NCI-H748 (cell line): ENCODE results near the gene GPR85.
"Not testable (repeated sequence)": the region's sequence is repeated elsewhere in the genome, so short reads cannot be mapped to it uniquely, and the experiment has no call there.

Source experiments
- DNase-seq: peaks from one replicate; lab custom pipeline; 2025; ENCODE audit not compliant: unreplicated experiment; lab: John Stamatoyannopoulos, UW

The GPR85 gene

GRCh38 chr7:113084496-113085172 lies 2.0 kb downstream of the GPR85 start:
- no peak for DNase-seq

DNA sequence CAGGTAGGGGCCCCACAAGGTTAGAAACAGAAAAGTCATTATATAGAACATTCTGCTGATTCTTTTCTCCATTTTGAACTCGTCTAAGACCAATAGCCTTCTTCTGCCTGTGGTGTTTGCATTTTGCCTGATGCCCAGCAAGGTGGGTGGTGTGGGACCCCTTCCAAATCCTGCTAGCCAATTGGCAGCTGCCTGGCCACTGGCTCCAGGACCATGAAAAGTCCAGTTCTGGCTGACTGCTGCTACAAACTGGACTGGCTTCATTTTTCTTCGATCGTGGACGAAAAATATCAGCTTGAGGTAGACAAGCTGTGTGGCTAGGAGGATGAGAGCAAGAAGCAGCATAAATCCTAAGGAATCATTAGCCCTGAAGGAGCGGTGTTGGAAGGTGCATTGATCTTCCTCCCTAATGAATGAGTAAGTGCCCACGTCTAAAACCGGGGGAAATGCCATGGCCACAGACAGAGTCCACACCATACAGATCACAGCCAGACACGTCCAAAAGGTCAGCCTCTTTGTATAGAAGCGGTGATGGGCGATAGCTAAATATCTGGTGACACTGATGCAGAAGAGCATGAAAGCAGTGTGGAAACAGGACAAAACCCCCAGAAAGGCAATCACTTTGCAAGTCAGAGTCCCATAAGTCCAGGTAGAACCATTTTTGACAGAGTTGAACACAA lies 2.7 kb downstream of the GPR85 start:
- no peak for DNase-seq

GRCh38 chr7:113083132-113083815 lies 3.4 kb downstream of the GPR85 start:
- peak; percentile 7 for DNase-seq

GRCh38 chr7:113078331-113078730 lies 8.3 kb downstream of the GPR85 start:
- DNase-seq, result no peak

GRCh38 chr7:113076703-113077102 lies 9.9 kb downstream of the GPR85 start:
- DNase-seq, result no peak

GRCh38 chr7:113071465-113071864 lies 15.2 kb downstream of the GPR85 start:
- no peak for DNase-seq

DNA sequence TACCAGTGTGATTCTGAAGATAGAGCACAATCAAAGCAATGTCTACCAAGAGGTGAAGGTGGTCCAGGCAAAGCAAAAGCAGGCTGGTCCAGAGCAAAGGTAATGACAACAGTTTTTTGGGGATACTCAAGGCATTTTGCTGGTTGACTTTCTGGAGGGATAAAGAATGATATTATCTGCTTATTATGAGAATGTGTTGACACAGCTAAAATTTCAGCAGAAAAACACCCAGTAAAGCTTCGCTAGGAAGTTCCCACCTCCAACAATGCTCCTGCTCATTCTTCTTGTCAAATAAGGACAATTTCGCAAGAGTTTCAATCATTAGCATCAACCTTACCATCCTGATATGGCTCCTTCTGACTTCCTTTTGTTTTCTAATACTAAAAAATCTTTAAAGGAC lies 24.1 kb downstream of the GPR85 start:
- DNase-seq, result no peak

- DNase-seq, result no peak
These were observed 26.5 kb downstream of the GPR85 start for GRCh38 chr7:113060100-113060499.

DNA sequence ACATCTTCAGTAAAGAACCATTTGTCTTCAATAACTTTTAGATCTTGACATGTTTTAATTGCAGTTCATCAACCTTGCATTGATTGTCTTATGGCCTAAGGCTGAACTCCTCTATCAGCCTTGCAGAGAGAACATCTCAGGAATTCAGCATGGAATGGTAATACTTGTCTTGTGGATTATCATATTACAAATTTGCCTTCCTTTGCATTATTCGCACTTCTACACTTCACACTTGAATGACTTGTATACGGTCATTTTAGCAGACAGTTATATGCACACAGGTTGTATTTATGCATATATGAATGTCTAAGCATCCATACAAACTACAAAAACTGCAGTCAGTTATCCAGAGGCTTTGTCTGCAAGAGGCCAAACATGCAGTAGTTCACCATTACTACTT lies 31.7 kb downstream of the GPR85 start:
- no peak for DNase-seq

GRCh38 chr7:113054272-113054671 lies 32.4 kb downstream of the GPR85 start:
- not testable (repeated sequence) for DNase-seq

DNA sequence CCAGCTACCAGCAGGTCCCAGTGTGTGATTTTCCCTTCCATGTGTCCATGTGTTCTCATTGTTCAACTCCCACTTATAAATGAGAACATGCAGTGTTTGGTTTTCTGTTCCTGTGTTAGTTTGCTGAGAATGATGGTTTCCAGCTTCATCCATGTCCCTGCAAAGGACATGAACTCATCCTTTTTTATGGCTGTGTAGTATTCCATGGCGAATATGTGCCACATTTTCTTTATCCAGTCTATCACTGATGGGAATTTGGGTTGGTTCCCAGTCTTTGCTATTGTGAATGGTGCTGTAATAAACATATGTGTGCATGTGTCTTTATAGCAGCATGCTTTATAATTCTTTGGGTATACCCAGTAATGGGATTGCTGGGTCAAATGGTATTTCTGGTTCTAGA lies 37.4 kb downstream of the GPR85 start:
- DNase-seq, result not testable (repeated sequence)

DNA sequence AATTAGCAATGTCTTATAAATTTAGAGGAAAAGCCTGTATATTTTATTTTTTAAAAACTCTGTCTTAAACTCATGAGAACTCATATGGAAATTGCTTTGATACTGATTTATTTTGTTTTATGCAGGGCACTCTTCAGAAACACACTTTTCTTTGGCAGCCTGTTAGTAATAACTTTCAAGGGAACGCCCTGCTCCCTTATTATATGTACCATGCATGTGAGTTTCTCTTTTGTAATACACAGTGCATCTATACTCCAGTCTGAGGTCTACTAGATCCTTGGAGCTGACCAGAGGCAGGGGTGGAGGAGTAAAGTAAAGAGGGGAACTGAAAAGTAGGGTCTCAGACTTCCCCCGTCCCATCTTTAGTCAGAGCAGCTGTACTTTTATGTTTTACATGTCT lies 40.2 kb downstream of the GPR85 start:
- no peak for DNase-seq

DNA sequence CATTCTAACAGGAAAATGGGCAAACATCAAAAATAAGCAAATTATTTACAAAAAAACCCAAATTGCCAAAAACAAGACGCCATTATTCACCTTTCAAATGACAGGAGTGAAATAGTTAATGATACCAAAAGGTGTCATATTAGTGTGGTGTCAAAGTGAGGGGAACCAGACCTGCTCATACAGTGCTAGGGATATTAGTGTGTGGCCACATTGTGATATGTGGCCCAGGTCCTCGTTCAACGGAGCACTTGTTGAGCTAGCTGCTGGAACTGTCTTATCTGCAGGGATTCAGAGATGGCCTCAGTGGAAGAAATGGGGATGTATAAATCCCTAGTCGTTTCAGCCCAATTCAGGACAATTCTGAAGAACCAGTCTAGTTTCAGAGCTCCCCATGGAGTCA lies 41.2 kb downstream of the GPR85 start:
- DNase-seq, result no peak

DNA sequence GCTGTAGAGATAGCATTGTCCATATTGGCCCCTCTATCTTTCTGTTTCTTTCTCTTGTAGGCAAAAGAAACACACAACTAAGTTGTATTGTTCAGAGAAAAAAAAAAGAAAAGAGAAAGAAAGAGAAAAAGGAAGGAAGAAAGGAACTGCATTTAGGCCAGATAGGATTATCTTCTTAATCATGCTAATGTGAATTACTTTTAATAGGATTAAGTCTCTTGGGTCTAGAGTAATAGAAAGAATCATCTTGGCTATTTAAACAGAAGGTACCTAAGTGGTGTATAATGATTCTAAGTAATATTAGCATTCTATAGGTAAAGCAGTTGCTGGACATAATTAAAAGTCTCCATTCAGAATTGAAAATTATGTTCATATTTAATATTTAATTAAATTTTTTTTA lies 42.2 kb downstream of the GPR85 start:
- DNase-seq, result no peak

DNA sequence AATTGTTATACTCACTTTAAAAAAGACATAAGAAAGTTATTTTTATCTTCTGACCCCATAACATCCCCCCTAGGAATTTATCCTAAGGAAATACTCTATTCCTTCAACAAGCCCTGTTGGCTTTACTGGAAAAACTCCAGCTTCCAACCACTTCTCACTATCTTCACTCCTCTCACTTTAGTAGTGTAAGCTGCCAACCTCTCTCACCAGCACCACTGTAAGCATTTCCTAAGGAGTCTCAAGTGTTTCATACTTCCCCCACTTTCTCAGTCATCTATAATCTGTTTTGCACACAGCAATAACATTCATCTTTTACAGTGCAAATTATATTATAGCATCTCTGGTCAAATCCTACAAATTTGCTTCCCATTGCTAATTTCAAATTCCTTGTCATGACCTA lies 45.8 kb downstream of the GPR85 start:
- no peak for DNase-seq

- peak; percentile 26 for DNase-seq
These were observed 52.7 kb downstream of the GPR85 start for GRCh38 chr7:113033959-113034358.
